ENCODE data around the gene TIMM8B.

- TF ChIP-seq CTCF (IDR thresholded peaks at IDR 0.05) (no peak), REST (IDR thresholded peaks at IDR 0.05; ENCODE audit: insufficient read depth in 1 of 2, low read depth in 2 of 2, low read length in 1 of 2) (no peak), POLR2AphosphoS5 (IDR thresholded peaks at IDR 0.05; ENCODE audit: low read depth, low read length) (no peak), SIN3A (IDR thresholded peaks at IDR 0.05; ENCODE audit: borderline replicate concordance, insufficient read depth, low read depth, low read length) (no peak), TCF7L2 (IDR thresholded peaks at IDR 0.05; ENCODE audit: low read depth, low read length) (no peak)
Observed at GRCh38 chr11:112087212-112087611, 656 bp upstream of the TIMM8B start.

Data from Panc1 (cell line).